ENCODE results near the gene KLF17.

The KLF17 gene

DNA sequence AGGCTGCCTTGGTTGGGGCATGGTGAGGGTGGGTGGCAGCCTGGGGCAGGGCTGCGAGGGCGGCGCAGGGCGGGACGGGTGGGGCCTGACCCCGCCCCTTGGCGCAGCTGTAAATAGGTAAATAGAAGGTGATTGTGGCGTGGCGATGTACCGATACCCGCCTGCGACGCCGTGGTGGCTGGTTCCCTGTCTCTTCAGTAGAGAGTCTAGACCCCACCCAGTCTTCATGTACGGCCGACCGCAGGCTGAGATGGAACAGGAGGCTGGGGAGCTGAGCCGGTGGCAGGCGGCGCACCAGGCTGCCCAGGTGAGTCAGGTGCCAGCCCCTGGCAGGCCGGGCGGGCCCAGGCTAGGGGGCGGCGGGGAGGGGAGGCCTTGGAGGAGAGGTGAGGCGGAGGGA, at the start of gene KLF17:
TSS of gene KLF17 (plus strand) at position 140 of the 400 bp plus-strand sequence. CDS start at position 227, 87 bp downstream.
- FAIRE-seq = no peak
- no peak for DNase-seq (ENCODE audit: extremely low spot score, insufficient read length, low read depth)

DNA sequence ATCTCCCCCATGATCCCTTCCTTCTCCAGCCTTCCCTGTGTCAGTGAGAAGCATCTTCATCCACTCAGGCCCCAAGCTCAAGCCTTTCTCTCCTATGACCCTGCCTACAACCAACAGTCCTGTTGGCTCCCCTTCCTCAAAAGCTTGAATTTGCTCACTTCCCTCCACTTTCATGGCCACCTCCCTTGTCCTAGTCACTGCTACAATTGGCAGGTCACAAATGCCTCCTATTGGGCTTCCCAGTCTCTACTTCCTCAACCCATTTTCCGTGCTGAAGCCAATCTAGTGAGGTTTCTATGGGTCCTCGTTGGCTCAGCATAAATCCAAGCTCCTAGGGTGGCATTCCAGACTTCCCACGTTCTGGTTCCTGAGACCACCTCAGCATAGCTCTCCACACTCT, 47.2 kb upstream of the KLF17 start:
- FAIRE-seq (no peak), DNase-seq (ENCODE audit: extremely low spot score, insufficient read length, low read depth) (no peak)

GRCh38 chr1:44072204-44072603, 46.4 kb upstream of the KLF17 start:
- no peak for DNase-seq (ENCODE audit: extremely low spot score, insufficient read length, low read depth)
- FAIRE-seq = no peak

- FAIRE-seq = no peak
- no peak for DNase-seq (ENCODE audit: extremely low spot score, insufficient read length, low read depth)
These were observed 45.8 kb upstream of the KLF17 start for GRCh38 chr1:44072821-44073220.

DNA sequence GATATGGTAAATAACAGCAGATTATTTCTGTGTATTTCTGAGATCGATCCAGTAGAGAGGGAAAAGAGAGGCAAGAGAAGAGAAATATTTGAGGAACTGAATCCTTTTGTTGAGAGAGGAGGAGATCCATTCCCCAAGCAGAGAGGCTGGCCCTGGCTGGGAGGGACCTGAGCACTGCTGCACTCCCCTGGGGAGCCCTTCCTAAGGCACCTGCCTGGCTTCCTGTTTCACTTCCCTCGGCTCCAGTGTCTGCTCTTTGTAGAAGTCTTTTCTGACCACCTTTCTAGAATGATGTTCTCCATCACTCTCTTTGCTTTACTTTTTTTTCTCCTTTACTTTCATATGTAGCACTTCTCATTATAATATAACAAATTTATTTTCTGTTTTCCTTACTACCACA, 45.1 kb upstream of the KLF17 start:
- DNase-seq (ENCODE audit: extremely low spot score, insufficient read length, low read depth) = no peak
- FAIRE-seq = no peak

GRCh38 chr1:44074415-44074814, 44.2 kb upstream of the KLF17 start:
- DNase-seq (ENCODE audit: extremely low spot score, insufficient read length, low read depth) (no peak), FAIRE-seq (peak; percentile 35)

- no peak for FAIRE-seq
These were observed 42.6 kb upstream of the KLF17 start for GRCh38 chr1:44076066-44076465.

DNA sequence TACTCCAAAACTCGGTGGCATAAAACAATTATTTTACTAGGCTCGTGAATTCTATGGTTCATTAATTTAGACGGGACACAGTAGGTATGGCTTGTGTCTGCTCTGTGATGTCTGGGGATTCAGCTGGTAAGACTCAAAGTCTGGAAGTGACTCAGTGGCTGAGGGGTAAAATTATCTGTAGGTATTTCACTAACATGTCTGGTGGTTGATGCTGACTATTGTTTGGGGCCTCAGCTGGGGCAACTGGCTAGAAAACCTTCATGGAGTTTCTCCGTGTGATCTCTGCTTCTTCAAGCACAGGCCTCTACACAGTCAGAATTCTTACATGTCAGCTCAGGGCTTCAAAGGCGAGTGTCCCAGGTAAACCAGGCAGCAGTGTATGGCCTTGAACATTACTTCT, 41.2 kb upstream of the KLF17 start:
- FAIRE-seq = no peak
- DNase-seq (ENCODE audit: extremely low spot score, insufficient read length, low read depth) = no peak

More at GRCh38 chr1:44076066-44076465, 42.6 kb upstream of the KLF17 start:
- no peak for DNase-seq (ENCODE audit: extremely low spot score, insufficient read length, low read depth)

DNA sequence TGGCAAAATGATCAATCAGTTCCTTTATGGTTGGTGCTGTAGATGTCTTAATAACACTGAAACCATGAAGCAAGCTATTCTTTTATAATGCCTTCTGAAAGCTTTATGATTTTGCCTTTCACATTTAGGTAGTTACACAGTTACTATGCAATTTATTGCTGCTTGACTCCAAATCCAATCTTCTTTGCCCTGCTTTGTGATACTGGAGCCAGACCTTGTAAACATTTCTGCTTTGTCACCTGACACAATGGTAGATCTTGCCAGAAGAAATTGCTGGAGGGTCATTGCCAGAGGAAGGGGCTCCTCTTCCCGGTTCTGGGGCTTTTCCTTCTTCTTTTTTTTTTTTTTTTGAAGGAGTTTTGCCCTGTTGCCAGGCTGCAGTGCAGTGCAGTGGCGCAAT, 40.5 kb upstream of the KLF17 start:
- no peak for FAIRE-seq
- DNase-seq (ENCODE audit: extremely low spot score, insufficient read length, low read depth) = no peak

- FAIRE-seq = no peak
- DNase-seq (ENCODE audit: extremely low spot score, insufficient read length, low read depth) = no peak
These were observed 39.1 kb upstream of the KLF17 start for GRCh38 chr1:44079566-44079965.

DNA sequence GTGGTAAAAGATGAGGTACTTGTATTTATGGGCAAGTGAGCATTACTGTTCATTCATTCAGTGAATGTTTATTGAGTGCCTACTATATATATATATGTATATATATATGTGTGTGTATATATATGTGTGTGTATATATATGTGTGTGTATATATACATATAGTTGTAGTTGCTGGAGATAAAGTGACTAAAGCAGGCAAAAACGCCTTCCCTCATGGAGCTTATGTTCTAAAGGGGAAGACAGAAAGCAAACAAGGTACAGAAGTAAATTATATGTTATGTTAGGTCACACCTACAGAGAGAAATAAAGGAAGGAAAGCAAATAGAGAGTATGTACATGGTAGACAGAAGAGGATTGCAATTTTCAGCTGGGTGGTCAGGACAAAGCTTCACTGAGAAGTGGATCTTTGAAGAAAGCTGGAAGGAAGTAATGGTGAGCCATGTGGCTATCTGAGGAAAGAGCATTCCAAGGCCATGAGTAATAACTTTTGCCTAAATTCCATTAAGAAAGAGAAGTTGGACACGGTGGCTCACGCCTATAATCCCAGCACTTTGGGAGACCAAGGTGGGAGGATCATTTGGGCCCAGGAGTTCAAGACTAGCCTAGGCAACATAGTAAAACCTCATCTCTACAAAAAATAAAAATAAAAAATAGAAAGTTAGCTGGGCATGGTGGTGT, 33.5 kb upstream of the KLF17 start:
- no peak for FAIRE-seq
- no peak for DNase-seq (ENCODE audit: extremely low spot score, insufficient read length, low read depth)

DNA sequence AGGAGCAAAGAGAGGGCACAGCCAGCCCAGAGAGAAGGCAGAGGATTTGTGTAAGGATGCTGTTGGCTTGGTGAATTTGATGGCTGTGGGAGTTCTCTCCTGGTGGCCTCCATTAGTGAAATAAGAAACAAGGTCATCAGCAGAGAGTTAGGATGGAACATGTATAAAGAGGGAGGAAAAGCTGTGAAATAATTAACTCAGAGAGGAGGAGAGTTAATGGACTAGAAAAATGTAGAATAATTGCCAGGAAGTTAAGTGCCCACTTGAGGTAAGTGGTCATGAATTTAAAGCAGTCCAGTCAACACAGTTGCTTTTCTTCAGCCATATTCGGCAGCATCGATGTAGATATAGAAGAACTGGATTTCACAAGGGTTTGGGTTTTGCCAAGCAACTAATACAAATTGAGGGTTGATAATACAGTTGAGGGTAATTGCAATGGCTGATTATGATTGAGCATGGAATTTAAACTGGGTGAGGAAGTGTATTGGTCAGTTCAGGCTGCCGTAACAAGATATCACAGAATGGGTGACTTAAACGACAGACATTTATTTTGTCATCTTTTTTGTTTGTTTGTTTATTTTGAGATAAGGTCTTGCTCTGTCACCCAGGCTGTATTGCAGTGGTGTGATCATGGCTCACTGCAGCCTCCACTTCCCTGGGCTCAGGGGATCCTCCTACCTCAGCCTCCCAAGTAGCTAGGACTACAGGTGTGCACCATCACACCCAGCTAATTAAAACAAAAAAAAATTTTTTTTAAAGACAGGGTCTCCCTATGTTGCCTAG, 31.7 kb upstream of the KLF17 start:
- FAIRE-seq (no peak), DNase-seq (ENCODE audit: extremely low spot score, insufficient read length, low read depth) (no peak)

DNA sequence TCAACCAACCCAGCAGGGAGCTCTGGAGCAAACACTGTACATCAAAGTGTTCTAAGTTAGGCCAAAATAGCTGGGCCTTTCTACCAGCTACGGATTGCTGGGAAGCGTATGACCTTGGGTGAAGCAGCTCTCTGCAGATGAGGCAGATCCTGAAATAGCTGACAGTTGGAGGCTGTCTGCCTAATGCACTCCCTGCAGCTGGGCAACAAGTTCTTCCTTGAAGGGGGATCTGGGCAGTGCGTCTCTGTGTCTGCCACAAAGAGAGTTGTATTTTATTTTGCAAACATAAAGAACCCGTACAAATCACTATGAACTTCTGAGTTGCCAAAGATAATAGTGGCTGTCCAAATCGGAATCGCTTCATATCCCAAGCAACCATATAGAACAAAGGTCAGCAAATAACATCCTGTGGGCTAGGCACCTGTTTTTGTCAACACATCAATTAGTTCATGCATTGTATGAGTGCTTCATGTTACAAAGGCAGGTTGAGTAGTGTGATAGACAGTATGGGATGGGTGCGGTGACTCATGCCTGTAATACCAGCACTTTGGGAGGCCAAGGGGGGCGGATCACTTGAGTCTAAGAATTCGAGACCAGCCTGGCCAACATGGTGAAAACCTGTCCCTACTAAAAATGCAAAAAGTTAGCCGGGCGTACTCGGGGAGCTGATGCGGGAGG, 29.1 kb upstream of the KLF17 start:
- FAIRE-seq (no peak), DNase-seq (ENCODE audit: extremely low spot score, insufficient read length, low read depth) (no peak)

DNA sequence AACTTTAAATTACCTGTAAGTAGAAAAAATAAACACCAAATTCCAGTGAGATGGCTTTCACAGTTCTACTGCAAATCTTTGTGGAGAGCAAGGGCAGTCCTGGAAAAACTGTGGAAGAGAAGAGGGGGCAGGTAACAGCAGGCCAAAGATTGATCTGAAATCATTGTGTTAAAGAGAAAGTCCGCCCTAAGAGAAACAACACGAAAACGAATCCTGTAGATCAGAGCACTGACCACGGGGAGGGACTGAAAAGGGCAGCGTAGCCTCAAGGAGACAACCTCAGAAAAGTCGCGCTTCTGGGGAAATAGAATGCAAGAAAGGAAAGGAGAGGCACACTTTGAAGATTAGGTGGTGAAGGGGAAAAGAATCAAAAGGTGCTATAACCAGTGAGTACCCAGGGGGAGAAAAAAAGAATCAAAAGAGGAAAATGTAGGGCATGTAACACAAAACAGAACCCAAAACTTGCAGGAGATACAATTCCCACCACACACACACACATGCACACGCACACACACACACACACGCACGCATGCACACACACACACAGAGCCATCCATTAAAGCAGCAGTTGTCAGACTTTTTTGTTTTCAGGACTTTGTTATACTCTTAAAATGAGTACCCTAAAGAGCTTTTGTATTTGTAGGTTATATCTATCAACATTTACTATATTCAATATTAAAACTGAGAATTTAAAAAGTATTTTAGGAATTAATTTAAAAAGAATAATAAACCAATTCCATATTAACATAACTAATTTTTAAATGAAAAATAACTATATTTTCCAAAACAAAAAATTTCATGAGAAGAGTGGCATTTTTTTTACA, 28.0 kb upstream of the KLF17 start:
- FAIRE-seq = no peak
- no peak for DNase-seq (ENCODE audit: extremely low spot score, insufficient read length, low read depth)

DNA sequence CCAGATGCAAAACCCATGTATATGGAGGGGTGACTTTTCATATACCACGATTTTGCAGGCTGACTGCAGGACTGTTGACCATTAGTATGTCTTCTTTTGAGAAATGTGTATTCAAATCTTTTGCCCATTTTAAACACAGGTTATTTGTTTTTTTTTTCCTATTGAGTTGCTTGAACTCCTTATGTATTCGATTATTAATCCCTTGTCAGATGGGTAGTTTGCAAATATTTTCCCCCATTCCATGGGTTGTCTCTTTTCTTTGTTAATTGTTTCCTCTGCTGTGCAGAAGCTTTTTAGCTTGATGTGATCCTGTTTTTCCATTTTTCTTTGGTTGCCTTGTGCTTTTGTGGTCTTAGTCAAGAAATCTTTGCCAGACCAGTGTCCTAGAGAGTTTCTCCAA, 24.6 kb upstream of the KLF17 start:
- DNase-seq (ENCODE audit: extremely low spot score, insufficient read length, low read depth) = no peak
- FAIRE-seq = no peak

GRCh38 chr1:44100183-44100868, 18.3 kb upstream of the KLF17 start:
- no peak for DNase-seq (ENCODE audit: extremely low spot score, insufficient read length, low read depth)
- no peak for FAIRE-seq

DNA sequence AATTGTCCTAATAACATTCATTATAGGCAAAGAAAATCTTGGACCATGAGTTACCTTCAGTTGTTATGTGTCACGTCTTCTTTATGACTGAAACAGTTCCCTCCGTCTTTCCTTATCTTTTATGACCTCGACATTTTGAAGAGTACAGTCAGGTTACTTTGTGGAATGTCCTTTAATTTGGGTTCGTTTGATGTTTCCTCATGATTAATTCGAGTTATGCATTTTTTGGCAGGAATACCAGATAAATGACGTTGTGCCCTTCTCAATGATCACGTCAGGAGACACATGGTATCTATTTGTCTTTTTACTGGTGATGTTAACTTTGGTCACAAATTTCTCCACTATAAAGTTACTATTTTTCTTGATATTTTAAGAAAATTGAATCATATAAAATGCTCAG, 17.3 kb upstream of the KLF17 start:
- FAIRE-seq = no peak
- no peak for DNase-seq (ENCODE audit: extremely low spot score, insufficient read length, low read depth)

GRCh38 chr1:44103270-44104131, 15.1 kb upstream of the KLF17 start:
- DNase-seq (ENCODE audit: extremely low spot score, insufficient read length, low read depth) = no peak

GRCh38 chr1:44105810-44106209, 12.8 kb upstream of the KLF17 start:
- no peak for FAIRE-seq
- no peak for DNase-seq (ENCODE audit: extremely low spot score, insufficient read length, low read depth)

More at GRCh38 chr1:44103270-44104131, 15.1 kb upstream of the KLF17 start:
- FAIRE-seq = no peak

Measured in GM18507 (cell line).